Activated T-cell treated with anti-CD3 and anti-CD28 coated beads for 24 hours (primary cell): ENCODE measurements around the gene PDPK1.

Experiments
- DNase-seq: peaks from one replicate; pipeline ENCODE4 v3.0.0-alpha.2; 2020; ENCODE audit warnings: low read depth

The PDPK1 gene

DNA sequence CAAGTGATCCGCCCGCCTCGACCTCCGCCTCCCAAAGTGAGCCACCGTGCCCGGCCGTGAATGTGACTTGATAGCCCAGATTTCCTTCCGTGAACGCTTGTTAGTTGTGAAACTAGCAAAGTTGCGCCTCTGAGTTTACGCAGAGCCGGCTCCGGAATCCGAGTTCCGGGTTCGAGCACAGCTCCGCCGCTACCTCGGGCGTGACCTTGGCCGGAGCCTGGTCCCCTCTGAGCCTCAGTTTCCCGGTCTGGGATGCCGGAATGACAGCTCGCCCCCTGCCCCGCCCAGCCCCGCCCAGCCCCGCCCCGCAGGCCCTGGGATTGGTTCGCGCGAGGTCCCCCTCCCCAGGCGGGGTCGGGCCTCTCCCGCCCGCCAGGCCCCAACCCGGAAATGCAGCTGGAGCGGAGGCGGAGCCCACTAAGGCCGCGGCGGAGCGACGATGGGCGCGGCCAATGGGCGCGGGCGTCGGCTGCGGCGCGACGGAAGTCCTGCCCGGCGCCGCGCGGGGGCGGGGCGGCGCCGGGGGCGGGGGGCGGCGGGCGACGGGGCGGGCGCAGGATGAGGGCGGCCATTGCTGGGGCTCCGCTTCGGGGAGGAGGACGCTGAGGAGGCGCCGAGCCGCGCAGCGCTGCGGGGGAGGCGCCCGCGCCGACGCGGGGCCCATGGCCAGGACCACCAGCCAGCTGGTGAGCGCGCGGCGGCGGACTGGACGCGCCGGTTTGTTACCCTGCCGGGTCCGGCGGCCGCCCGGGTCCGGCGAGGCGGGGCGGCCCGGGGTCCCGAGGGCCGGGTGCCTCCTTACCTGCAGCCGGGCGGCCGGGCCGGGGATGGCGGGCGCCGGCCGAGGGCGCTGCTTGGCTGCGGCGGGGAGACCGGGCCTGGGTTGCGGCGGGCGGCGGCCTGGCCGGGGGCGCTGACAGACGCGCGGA lies at the start of gene PDPK1:
TSS of gene PDPK1 (plus strand) at position 571 of the 929 bp plus-strand sequence. CDS start at position 663, 92 bp downstream.
- DNase-seq = peak; percentile 93

- DNase-seq = no peak
These were observed 48.2 kb upstream of the PDPK1 start for GRCh38 chr16:2489581-2489980.

DNA sequence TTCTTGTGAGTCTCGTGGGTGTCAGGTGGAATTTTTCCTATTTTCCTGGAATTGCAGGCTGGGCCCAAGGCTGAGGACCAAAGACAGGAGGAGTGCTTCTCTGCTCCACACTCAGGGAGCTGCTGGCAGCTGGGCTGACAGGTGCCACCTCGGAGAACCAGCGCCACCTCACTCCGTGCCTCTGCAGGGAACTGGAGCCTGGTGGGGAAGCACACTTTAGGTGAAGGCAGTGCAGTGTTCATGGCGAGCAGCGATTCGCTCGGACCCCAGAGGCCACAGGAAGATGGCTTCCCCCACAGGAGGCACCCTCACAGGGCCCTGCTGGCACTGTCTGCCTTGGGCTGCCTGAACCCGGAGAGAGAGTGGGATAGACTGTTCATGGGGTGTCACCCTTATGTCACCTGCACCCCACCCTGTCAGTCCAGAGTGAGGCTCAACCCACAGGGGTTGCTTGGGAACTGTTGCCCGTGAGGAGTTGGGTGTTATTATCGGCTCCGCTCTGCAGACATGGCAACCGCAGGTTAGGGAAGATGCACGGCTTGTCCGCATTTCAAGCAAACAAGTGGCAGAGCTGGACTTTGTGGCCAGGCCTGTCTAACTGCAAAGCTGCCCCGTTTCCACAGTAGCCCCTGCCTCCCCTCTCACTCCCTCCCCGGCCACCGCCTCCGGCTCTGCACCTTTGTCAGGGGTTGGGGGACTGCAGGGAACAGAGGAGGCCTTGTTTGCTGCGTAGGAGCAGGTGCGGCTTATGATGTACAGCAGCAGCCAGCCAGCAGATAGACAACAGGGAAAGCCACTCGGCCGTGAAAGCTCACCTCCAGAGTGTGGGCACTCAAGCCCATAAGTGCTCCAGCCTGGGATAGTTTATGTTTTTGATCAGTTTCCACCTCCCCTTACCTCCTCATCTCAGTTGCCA lies 47.4 kb upstream of the PDPK1 start:
- DNase-seq = no peak

GRCh38 chr16:2492292-2492691 lies 45.5 kb upstream of the PDPK1 start:
- no peak for DNase-seq

GRCh38 chr16:2493605-2494004 lies 44.2 kb upstream of the PDPK1 start:
- DNase-seq = no peak

DNA sequence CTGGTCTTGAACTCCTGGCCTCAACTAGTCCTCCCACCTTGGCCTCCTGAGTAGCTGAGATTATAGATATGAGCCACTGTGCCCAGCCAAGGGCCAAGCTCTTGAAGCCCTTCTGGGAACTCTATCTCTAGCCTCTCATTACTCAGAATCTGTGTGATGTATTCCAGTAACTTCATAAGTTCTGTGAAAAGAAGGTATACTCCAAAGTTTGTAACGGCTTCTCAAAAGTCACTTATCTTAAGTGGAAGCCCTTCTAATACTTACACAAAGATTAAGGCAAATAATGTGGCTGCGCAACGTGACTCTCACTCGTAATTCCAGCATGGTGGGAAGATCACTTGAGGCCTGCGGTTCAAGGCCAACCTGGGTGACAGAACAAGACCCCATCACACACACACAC lies 43.2 kb upstream of the PDPK1 start:
- no peak for DNase-seq

GRCh38 chr16:2495041-2495440 lies 42.8 kb upstream of the PDPK1 start:
- no peak for DNase-seq

- no peak for DNase-seq
These were observed 41.4 kb upstream of the PDPK1 start for GRCh38 chr16:2496223-2497115.

DNA sequence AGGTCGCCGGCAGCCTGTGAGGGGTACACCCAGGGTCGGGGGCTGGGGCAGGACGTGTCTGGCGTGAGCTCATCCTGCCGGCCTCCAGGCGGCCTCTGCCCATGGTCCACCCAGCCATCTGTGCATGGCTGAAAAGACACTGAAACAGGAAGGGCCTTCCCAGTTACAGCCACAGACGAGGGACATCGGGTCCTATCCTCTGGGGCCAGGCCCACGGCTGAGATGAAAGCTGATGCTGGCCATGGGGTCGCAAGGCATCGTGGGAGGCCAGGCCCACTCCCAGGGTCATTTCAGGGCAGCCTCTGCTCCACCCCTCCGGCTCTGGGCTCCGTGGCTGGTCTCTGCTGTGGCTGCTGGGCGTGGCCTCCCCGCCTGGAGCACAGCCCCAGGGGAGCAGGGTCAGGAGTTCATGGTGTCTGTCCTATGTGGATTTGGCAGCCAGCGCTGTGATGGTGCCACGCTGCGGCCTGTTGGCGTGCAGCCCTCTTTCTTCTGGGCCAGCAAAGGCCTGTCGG lies 40.6 kb upstream of the PDPK1 start:
- DNase-seq = no peak

DNA sequence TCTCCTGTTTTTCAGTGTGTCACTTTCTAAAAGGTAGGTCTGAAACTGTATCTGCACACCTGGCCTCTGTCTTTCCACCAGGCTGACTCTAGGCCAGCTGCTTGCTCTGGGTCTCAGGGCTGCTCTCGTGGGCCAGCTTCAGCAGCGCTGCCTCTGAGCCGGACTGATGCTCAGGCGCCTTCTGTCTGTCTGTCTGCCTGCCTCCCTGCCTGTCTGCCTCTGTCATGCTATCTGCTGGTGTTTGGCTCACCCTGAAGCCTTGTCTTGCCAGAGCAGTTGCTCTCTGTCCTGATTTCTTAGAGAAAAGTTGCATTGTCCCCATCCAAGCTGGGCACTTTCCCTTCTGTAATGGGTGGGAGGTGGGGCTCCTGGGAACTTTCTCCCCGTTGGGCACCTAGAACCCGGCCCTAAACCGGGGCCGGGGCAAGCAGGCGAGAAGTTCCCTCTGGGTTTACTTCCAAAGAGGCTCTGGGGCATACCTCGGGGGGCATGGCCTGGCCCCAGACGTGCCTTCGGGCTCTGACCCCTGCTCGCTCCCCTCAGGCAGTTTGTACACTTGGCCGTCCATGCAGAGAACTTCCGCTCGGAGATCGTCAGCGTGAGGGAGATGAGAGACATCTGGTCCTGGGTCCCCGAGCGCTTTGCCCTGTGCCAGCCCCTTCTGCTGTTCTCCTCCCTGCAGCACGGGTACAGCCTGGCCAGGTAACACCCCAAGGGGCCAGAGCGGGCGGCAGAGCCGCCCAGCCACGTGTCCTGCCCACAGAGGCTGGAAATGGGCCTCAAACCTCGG lies 39.9 kb upstream of the PDPK1 start:
- no peak for DNase-seq

- no peak for DNase-seq
These were observed 39.1 kb upstream of the PDPK1 start for GRCh38 chr16:2498531-2499253.

- no peak for DNase-seq
These were observed 38.4 kb upstream of the PDPK1 start for GRCh38 chr16:2499454-2499853.

- DNase-seq = no peak
These were observed 37.9 kb upstream of the PDPK1 start for GRCh38 chr16:2499890-2500429.

DNA sequence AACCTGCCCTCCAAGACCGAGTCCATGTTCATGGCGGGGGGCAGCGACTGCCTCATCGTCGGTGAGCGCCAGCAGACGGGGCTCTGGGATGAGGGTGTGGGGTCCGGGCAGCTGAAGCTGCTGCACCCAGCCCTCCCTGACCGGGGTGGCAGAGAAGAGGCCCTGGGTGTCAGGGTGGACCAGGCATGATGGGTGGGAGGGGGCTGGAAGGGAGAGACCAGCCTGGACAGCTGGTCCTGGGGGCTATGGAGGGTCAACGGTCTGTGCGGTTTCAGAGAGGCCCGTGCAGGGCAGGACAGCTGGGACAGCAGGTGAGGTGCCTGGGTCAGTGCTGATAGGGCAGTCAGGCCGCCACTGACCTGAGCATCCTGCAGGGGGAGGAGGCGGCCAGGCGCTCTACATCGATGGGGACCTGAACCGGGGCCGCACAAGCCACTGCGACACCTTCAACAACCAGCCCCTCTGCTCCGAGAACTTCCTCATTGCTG lies 37.3 kb upstream of the PDPK1 start:
- no peak for DNase-seq

GRCh38 chr16:2500918-2501750 lies 36.7 kb upstream of the PDPK1 start:
- DNase-seq = peak; percentile 70

GRCh38 chr16:2501946-2502895 lies 35.6 kb upstream of the PDPK1 start:
- DNase-seq = no peak

GRCh38 chr16:2505695-2506094 lies 32.1 kb upstream of the PDPK1 start:
- DNase-seq = no peak
